GM19193 (cell line): Measurements from ENCODE around the gene TSHZ2.

Experiments
- POLR2A ChIP-seq: IDR thresholded peaks from 4 replicates; pipeline ENCODE4 v1.6.1; 2011; ENCODE audit not compliant: insufficient read depth, insufficient read length; ENCODE audit errors: extremely low read depth

Gene TSHZ2

GRCh38 chr20:53492212-53492611, 520.1 kb downstream of the TSHZ2 start:
- no peak for TF ChIP-seq POLR2A

GRCh38 chr20:53493311-53493857, 521.2 kb downstream of the TSHZ2 start:
- no peak for TF ChIP-seq POLR2A

GRCh38 chr20:53494753-53495152, 522.6 kb downstream of the TSHZ2 start:
- no peak for TF ChIP-seq POLR2A

GRCh38 chr20:53495398-53496092, 523.4 kb downstream of the TSHZ2 start:
- TF ChIP-seq POLR2A, result no peak

- TF ChIP-seq POLR2A, result no peak
Observed at GRCh38 chr20:53497246-53497645, 525.1 kb downstream of the TSHZ2 start.

GRCh38 chr20:53498341-53498740, 526.2 kb downstream of the TSHZ2 start:
- no peak for TF ChIP-seq POLR2A

GRCh38 chr20:53500651-53501050, 528.5 kb downstream of the TSHZ2 start:
- no peak for TF ChIP-seq POLR2A

GRCh38 chr20:53502820-53503219, 530.7 kb downstream of the TSHZ2 start:
- TF ChIP-seq POLR2A, result no peak

- TF ChIP-seq POLR2A, result no peak
Observed at GRCh38 chr20:53503517-53503919, 531.4 kb downstream of the TSHZ2 start.

- no peak for TF ChIP-seq POLR2A
Observed at GRCh38 chr20:53510262-53510661, 538.1 kb downstream of the TSHZ2 start.

GRCh38 chr20:53510704-53511103, 538.5 kb downstream of the TSHZ2 start:
- no peak for TF ChIP-seq POLR2A

GRCh38 chr20:53512076-53512475, 539.9 kb downstream of the TSHZ2 start:
- no peak for TF ChIP-seq POLR2A

GRCh38 chr20:53513168-53513488, 541.0 kb downstream of the TSHZ2 start:
- no peak for TF ChIP-seq POLR2A

- TF ChIP-seq POLR2A, result no peak
Observed at GRCh38 chr20:53513489-53514298, 541.5 kb downstream of the TSHZ2 start.

- TF ChIP-seq POLR2A, result no peak
Observed at GRCh38 chr20:53515749-53516148, 543.6 kb downstream of the TSHZ2 start.

GRCh38 chr20:53517146-53517545, 545.0 kb downstream of the TSHZ2 start:
- no peak for TF ChIP-seq POLR2A
